IPS-18a (cell line): ENCODE measurements around the gene CP.

Experiments used
- H3K27ac ChIP-seq: one replicate; pipeline ENCODE4 v1.5.1; 2013; ENCODE audit warnings: low read length
- H3K27me3 ChIP-seq: one replicate; pipeline ENCODE4 v1.6.1; 2013; ENCODE audit warnings: mild to moderate bottlenecking, low read length; ENCODE audit not compliant: control insufficient read depth, insufficient read depth
- H3K36me3 ChIP-seq: one replicate; pipeline ENCODE4 v1.6.1; 2013; ENCODE audit warnings: low read depth, low read length; ENCODE audit not compliant: control insufficient read depth
- H3K4me1 ChIP-seq: one replicate; pipeline ENCODE4 v1.6.1; 2013; ENCODE audit warnings: low read depth, low read length; ENCODE audit not compliant: control insufficient read depth
- H3K4me3 ChIP-seq: one replicate; pipeline ENCODE4 v1.5.1; 2013; ENCODE audit warnings: low read length
- H3K9ac ChIP-seq: one replicate; pipeline ENCODE4 v1.6.1; 2013; ENCODE audit warnings: mild to moderate bottlenecking, low read length, moderate library complexity
- H3K9me3 ChIP-seq: one replicate; pipeline ENCODE4 v1.6.1; 2013; ENCODE audit warnings: low read depth, low read length; ENCODE audit not compliant: control insufficient read depth

Gene CP

GRCh38 chr3:149179220-149179619 lies 42.4 kb downstream of the CP start:
- Histone ChIP-seq H3K9ac (no peak overlapping the region), H3K4me3 (no peak overlapping the region), H3K36me3 (peaks cover 16% of the 10 kb centered on the region), H3K27me3 (no peaks in the 10 kb centered on the region), H3K4me1 (no peaks in the 10 kb centered on the region), H3K9me3 (peaks cover 4% of the 10 kb centered on the region), H3K27ac (no peak overlapping the region)

- Histone ChIP-seq H3K4me1 (no peaks in the 10 kb centered on the region), H3K27me3 (no peaks in the 10 kb centered on the region), H3K36me3 (peaks cover 36% of the 10 kb centered on the region), H3K9me3 (peaks cover 4% of the 10 kb centered on the region), H3K27ac (no peak overlapping the region), H3K4me3 (no peak overlapping the region), H3K9ac (no peak overlapping the region)
These were observed 44.5 kb downstream of the CP start for GRCh38 chr3:149177122-149177521.

- H3K36me3 ChIP-seq = peaks cover 48% of the 10 kb centered on the region
- H3K4me1 ChIP-seq = no peaks in the 10 kb centered on the region
- no peak overlapping the region for H3K9ac ChIP-seq
- H3K27me3 ChIP-seq = no peaks in the 10 kb centered on the region
- no peak overlapping the region for H3K4me3 ChIP-seq
- peaks cover 4% of the 10 kb centered on the region for H3K9me3 ChIP-seq
- no peak overlapping the region for H3K27ac ChIP-seq
These were observed 46.7 kb downstream of the CP start for GRCh38 chr3:149174901-149175300.

- H3K4me1 ChIP-seq = no peaks in the 10 kb centered on the region
- H3K27me3 ChIP-seq = no peaks in the 10 kb centered on the region
- H3K27ac ChIP-seq = no peak overlapping the region
- H3K9ac ChIP-seq = no peak overlapping the region
- no peak overlapping the region for H3K4me3 ChIP-seq
- no peaks in the 10 kb centered on the region for H3K9me3 ChIP-seq
- H3K36me3 ChIP-seq = peaks cover 77% of the 10 kb centered on the region
These were observed 51.0 kb downstream of the CP start for GRCh38 chr3:149170672-149171071.

GRCh38 chr3:149167898-149168297 lies 53.7 kb downstream of the CP start:
- Histone ChIP-seq H3K9ac (no peak overlapping the region), H3K4me1 (no peaks in the 10 kb centered on the region), H3K36me3 (peaks cover 82% of the 10 kb centered on the region), H3K9me3 (no peaks in the 10 kb centered on the region), H3K4me3 (no peak overlapping the region), H3K27me3 (no peaks in the 10 kb centered on the region), H3K27ac (no peak overlapping the region)

GRCh38 chr3:149163066-149163465 lies 58.6 kb downstream of the CP start:
- Histone ChIP-seq H3K27ac (no peak overlapping the region), H3K36me3 (peaks cover 80% of the 10 kb centered on the region), H3K4me3 (no peak overlapping the region), H3K27me3 (no peaks in the 10 kb centered on the region), H3K9me3 (no peaks in the 10 kb centered on the region), H3K4me1 (no peaks in the 10 kb centered on the region), H3K9ac (no peak overlapping the region)

- Histone ChIP-seq H3K27ac (no peak overlapping the region), H3K9ac (no peak overlapping the region), H3K27me3 (no peaks in the 10 kb centered on the region), H3K4me1 (no peaks in the 10 kb centered on the region), H3K4me3 (no peak overlapping the region), H3K9me3 (no peaks in the 10 kb centered on the region), H3K36me3 (peaks cover 79% of the 10 kb centered on the region)
These were observed 59.6 kb downstream of the CP start for GRCh38 chr3:149162007-149162406.

GRCh38 chr3:149160754-149161300 lies 60.8 kb downstream of the CP start:
- Histone ChIP-seq H3K4me3 (no peak overlapping the region), H3K9ac (no peak overlapping the region), H3K4me1 (no peaks in the 10 kb centered on the region), H3K36me3 (peaks cover 77% of the 10 kb centered on the region), H3K27ac (no peak overlapping the region), H3K27me3 (no peaks in the 10 kb centered on the region), H3K9me3 (no peaks in the 10 kb centered on the region)

- no peak overlapping the region for H3K9ac ChIP-seq
- H3K4me1 ChIP-seq = peaks cover 4% of the 10 kb centered on the region
- no peaks in the 10 kb centered on the region for H3K27me3 ChIP-seq
- no peak overlapping the region for H3K4me3 ChIP-seq
- H3K27ac ChIP-seq = no peak overlapping the region
- H3K9me3 ChIP-seq = no peaks in the 10 kb centered on the region
- peaks cover 63% of the 10 kb centered on the region for H3K36me3 ChIP-seq
These were observed 68.2 kb downstream of the CP start for GRCh38 chr3:149153402-149153801.

GRCh38 chr3:149152420-149152819 lies 69.2 kb downstream of the CP start:
- Histone ChIP-seq H3K9ac (no peak overlapping the region), H3K27ac (no peak overlapping the region), H3K4me3 (no peak overlapping the region), H3K27me3 (no peaks in the 10 kb centered on the region), H3K4me1 (peaks cover 4% of the 10 kb centered on the region), H3K36me3 (peaks cover 53% of the 10 kb centered on the region), H3K9me3 (no peaks in the 10 kb centered on the region)

- H3K27ac ChIP-seq = no peak overlapping the region
- H3K27me3 ChIP-seq = no peaks in the 10 kb centered on the region
- H3K9me3 ChIP-seq = no peaks in the 10 kb centered on the region
- peaks cover 50% of the 10 kb centered on the region for H3K36me3 ChIP-seq
- H3K4me1 ChIP-seq = peaks cover 4% of the 10 kb centered on the region
- H3K9ac ChIP-seq = no peak overlapping the region
- no peak overlapping the region for H3K4me3 ChIP-seq
These were observed 69.8 kb downstream of the CP start for GRCh38 chr3:149151843-149152242.

GRCh38 chr3:149150436-149150835 lies 71.2 kb downstream of the CP start:
- Histone ChIP-seq H3K9ac (no peak overlapping the region), H3K4me1 (peaks cover 4% of the 10 kb centered on the region), H3K4me3 (no peak overlapping the region), H3K36me3 (peaks cover 48% of the 10 kb centered on the region), H3K27me3 (no peaks in the 10 kb centered on the region), H3K27ac (no peak overlapping the region), H3K9me3 (no peaks in the 10 kb centered on the region)
